ENCODE results near the gene TSPAN31.

Gene TSPAN31

DNA sequence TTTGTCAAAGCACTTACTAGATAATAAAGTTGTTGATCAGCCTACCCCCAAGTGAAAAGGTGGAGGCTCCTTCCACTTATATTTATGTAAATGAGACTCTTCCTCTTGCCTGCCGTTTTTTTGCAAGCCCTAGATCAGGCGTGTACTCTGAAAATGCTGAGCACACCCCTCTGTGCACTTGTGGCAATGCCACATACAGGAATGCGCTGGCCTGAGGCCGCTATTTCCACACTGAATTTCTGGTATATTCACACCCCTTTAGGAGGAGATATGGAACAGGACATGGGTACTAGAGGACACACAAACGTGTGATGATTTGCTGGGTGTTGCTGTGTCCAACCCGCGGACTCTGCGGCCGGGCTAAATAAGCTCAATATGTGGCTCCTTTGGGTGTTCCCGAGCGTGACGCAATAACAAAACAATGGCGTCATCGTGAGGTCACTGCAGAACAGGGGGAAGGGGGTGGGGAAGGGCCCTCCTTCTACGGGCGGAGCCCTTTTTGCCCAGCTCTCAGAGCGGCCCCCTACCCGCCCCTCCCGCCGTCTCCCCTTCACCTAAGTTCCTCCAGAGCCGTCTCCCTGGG, 554 bp upstream of the TSPAN31 start (continued):
- TF ChIP-seq, protein P1, sequence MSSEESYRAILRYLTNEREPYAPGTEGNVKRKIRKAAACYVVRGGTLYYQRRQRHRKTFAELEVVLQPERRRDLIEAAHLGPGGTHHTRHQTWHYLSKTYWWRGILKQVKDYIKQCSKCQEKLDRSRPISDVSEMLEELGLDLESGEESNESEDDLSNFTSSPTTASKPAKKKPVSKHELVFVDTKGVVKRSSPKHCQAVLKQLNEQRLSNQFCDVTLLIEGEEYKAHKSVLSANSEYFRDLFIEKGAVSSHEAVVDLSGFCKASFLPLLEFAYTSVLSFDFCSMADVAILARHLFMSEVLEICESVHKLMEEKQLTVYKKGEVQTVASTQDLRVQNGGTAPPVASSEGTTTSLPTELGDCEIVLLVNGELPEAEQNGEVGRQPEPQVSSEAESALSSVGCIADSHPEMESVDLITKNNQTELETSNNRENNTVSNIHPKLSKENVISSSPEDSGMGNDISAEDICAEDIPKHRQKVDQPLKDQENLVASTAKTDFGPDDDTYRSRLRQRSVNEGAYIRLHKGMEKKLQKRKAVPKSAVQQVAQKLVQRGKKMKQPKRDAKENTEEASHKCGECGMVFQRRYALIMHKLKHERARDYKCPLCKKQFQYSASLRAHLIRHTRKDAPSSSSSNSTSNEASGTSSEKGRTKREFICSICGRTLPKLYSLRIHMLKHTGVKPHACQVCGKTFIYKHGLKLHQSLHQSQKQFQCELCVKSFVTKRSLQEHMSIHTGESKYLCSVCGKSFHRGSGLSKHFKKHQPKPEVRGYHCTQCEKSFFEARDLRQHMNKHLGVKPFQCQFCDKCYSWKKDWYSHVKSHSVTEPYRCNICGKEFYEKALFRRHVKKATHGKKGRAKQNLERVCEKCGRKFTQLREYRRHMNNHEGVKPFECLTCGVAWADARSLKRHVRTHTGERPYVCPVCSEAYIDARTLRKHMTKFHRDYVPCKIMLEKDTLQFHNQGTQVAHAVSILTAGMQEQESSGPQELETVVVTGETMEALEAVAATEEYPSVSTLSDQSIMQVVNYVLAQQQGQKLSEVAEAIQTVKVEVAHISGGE (tag by site-specific recombination; conservative IDR thresholded peaks at IDR 0.05; ENCODE audit: low read depth), result no peak
- TF ChIP-seq ZNF354C (tag by site-specific recombination; IDR thresholded peaks at IDR 0.05; ENCODE audit: borderline replicate concordance, low read depth) (no peak), ZFP69B (tag by site-specific recombination; IDR thresholded peaks at IDR 0.05) (peak; percentile 69), PRDM1 (tag by site-specific recombination; IDR thresholded peaks at IDR 0.05) (no peak), ZBTB20 (tag by site-specific recombination; IDR thresholded peaks at IDR 0.05) (0 out of 2 replicates have a peak, but pooled peaks have one; percentile 12), KLF10 (tag by site-specific recombination; IDR thresholded peaks at IDR 0.05) (peak; percentile 56), ZNF76 (tag by site-specific recombination; IDR thresholded peaks at IDR 0.05; ENCODE audit: borderline replicate concordance, low read depth) (peak; percentile 54; the same call in 1 of the 2 replicates), OSR2 (tag by site-specific recombination; IDR thresholded peaks at IDR 0.05) (no peak), ZNF184 (tag by site-specific recombination; IDR thresholded peaks at IDR 0.05) (0 out of 2 replicates have a peak, but pooled peaks have one; percentile 71), ZNF132 (tag by site-specific recombination; IDR thresholded peaks at IDR 0.05; ENCODE audit: borderline replicate concordance) (no peak), ZNF558 (tag by site-specific recombination; IDR thresholded peaks at IDR 0.05) (peak; percentile 50; the same call in 1 of the 2 replicates), ZNF324 (tag by site-specific recombination; IDR thresholded peaks at IDR 0.05) (0 out of 2 replicates have a peak, but pooled peaks have one; percentile 75), ZNF626 (tag by site-specific recombination; IDR thresholded peaks at IDR 0.05) (no peak), ZNF629 (tag by site-specific recombination; IDR thresholded peaks at IDR 0.05) (peak; percentile 100), ZNF560 (tag by site-specific recombination; IDR thresholded peaks at IDR 0.05; ENCODE audit: borderline replicate concordance) (no peak), ZNF654 (tag by site-specific recombination; IDR thresholded peaks at IDR 0.05; ENCODE audit: low read depth) (no peak)
- TF ChIP-seq, protein P2, sequence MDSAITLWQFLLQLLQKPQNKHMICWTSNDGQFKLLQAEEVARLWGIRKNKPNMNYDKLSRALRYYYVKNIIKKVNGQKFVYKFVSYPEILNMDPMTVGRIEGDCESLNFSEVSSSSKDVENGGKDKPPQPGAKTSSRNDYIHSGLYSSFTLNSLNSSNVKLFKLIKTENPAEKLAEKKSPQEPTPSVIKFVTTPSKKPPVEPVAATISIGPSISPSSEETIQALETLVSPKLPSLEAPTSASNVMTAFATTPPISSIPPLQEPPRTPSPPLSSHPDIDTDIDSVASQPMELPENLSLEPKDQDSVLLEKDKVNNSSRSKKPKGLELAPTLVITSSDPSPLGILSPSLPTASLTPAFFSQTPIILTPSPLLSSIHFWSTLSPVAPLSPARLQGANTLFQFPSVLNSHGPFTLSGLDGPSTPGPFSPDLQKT (IDR thresholded peaks at IDR 0.05; ENCODE audit: borderline replicate concordance, low read depth, low read length), result no peak
- TF ChIP-seq, protein P3, sequence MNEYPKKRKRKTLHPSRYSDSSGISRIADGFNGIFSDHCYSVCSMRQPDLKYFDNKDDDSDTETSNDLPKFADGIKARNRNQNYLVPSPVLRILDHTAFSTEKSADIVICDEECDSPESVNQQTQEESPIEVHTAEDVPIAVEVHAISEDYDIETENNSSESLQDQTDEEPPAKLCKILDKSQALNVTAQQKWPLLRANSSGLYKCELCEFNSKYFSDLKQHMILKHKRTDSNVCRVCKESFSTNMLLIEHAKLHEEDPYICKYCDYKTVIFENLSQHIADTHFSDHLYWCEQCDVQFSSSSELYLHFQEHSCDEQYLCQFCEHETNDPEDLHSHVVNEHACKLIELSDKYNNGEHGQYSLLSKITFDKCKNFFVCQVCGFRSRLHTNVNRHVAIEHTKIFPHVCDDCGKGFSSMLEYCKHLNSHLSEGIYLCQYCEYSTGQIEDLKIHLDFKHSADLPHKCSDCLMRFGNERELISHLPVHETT (tag by site-specific recombination; IDR thresholded peaks at IDR 0.05), result peak; percentile 66; the same call in 1 of the 2 replicates
- TF ChIP-seq, protein P4, sequence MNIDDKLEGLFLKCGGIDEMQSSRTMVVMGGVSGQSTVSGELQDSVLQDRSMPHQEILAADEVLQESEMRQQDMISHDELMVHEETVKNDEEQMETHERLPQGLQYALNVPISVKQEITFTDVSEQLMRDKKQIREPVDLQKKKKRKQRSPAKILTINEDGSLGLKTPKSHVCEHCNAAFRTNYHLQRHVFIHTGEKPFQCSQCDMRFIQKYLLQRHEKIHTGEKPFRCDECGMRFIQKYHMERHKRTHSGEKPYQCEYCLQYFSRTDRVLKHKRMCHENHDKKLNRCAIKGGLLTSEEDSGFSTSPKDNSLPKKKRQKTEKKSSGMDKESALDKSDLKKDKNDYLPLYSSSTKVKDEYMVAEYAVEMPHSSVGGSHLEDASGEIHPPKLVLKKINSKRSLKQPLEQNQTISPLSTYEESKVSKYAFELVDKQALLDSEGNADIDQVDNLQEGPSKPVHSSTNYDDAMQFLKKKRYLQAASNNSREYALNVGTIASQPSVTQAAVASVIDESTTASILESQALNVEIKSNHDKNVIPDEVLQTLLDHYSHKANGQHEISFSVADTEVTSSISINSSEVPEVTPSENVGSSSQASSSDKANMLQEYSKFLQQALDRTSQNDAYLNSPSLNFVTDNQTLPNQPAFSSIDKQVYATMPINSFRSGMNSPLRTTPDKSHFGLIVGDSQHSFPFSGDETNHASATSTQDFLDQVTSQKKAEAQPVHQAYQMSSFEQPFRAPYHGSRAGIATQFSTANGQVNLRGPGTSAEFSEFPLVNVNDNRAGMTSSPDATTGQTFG (tag by site-specific recombination; IDR thresholded peaks at IDR 0.05; ENCODE audit: borderline replicate concordance), result no peak
- TF ChIP-seq, protein P5, sequence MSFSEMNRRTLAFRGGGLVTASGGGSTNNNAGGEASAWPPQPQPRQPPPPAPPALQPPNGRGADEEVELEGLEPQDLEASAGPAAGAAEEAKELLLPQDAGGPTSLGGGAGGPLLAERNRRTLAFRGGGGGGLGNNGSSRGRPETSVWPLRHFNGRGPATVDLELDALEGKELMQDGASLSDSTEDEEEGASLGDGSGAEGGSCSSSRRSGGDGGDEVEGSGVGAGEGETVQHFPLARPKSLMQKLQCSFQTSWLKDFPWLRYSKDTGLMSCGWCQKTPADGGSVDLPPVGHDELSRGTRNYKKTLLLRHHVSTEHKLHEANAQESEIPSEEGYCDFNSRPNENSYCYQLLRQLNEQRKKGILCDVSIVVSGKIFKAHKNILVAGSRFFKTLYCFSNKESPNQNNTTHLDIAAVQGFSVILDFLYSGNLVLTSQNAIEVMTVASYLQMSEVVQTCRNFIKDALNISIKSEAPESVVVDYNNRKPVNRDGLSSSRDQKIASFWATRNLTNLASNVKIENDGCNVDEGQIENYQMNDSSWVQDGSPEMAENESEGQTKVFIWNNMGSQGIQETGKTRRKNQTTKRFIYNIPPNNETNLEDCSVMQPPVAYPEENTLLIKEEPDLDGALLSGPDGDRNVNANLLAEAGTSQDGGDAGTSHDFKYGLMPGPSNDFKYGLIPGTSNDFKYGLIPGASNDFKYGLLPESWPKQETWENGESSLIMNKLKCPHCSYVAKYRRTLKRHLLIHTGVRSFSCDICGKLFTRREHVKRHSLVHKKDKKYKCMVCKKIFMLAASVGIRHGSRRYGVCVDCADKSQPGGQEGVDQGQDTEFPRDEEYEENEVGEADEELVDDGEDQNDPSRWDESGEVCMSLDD (tag by site-specific recombination; IDR thresholded peaks at IDR 0.05), result peak; percentile 53; the same call in 1 of the 2 replicates
- TF ChIP-seq, protein P6, sequence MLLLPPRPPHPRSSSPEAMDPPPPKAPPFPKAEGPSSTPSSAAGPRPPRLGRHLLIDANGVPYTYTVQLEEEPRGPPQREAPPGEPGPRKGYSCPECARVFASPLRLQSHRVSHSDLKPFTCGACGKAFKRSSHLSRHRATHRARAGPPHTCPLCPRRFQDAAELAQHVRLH (tag by site-specific recombination; IDR thresholded peaks at IDR 0.05), result peak; percentile 54; the same call in 1 of the 2 replicates
- TF ChIP-seq, protein P7, sequence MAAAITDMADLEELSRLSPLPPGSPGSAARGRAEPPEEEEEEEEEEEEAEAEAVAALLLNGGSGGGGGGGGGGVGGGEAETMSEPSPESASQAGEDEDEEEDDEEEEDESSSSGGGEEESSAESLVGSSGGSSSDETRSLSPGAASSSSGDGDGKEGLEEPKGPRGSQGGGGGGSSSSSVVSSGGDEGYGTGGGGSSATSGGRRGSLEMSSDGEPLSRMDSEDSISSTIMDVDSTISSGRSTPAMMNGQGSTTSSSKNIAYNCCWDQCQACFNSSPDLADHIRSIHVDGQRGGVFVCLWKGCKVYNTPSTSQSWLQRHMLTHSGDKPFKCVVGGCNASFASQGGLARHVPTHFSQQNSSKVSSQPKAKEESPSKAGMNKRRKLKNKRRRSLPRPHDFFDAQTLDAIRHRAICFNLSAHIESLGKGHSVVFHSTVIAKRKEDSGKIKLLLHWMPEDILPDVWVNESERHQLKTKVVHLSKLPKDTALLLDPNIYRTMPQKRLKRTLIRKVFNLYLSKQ (tag by site-specific recombination; IDR thresholded peaks at IDR 0.05; ENCODE audit: borderline replicate concordance), result no peak
- TF ChIP-seq, protein P8, sequence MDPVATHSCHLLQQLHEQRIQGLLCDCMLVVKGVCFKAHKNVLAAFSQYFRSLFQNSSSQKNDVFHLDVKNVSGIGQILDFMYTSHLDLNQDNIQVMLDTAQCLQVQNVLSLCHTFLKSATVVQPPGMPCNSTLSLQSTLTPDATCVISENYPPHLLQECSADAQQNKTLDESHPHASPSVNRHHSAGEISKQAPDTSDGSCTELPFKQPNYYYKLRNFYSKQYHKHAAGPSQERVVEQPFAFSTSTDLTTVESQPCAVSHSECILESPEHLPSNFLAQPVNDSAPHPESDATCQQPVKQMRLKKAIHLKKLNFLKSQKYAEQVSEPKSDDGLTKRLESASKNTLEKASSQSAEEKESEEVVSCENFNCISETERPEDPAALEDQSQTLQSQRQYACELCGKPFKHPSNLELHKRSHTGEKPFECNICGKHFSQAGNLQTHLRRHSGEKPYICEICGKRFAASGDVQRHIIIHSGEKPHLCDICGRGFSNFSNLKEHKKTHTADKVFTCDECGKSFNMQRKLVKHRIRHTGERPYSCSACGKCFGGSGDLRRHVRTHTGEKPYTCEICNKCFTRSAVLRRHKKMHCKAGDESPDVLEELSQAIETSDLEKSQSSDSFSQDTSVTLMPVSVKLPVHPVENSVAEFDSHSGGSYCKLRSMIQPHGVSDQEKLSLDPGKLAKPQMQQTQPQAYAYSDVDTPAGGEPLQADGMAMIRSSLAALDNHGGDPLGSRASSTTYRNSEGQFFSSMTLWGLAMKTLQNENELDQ (tag by site-specific recombination; IDR thresholded peaks at IDR 0.05; ENCODE audit: low read depth), result no peak
